ENCODE results near the gene NDUFA8.

The NDUFA8 gene

DNA sequence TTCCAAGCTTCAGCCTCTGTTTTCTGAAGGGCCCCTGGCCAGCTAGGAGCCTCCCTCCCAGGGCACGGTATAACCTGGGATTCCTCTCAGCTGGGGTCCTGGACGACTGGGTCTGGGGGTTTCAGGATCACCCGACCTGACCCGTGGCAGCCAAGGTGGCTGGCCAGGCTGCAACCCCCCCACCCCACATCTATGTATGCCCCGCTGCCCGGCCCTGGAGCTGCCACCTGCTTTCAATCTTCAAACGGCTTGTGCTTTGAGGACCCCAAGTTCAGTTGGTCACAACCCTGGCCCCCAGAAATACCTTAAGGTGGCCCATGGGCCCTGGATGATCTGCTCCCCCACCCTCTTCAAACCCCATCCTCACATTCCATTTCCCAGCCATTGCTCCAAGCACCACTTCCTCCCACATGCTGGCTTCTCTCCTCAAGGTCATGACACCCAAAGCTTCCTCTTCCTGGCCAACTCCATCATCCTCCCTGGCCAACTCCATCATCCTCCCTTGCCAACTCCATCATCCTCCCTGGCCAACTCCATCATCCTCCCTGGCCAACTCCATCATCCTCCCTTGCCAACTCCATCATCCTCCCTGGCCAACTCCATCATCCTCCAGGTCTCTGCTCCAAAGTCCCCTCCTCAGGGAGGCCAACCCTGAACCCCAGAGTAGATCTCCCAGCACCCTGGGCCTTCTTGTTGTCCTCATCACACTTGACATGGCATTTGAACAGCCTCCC, 49.3 kb downstream of the NDUFA8 start:
- no peaks in the 10 kb centered on the region for H4K20me1 ChIP-seq (ENCODE audit: insufficient read depth)
- peaks cover 8% of the 10 kb centered on the region; the same call in 1 of the 2 replicates for H3K27me3 ChIP-seq (ENCODE audit: insufficient read depth, low read depth)
- H3K9ac ChIP-seq, result no peak overlapping the region
- no peak overlapping the region for H3K4me2 ChIP-seq
- H2AFZ ChIP-seq (ENCODE audit: low read depth), result no peak overlapping the region
- TF ChIP-seq, protein P1, sequence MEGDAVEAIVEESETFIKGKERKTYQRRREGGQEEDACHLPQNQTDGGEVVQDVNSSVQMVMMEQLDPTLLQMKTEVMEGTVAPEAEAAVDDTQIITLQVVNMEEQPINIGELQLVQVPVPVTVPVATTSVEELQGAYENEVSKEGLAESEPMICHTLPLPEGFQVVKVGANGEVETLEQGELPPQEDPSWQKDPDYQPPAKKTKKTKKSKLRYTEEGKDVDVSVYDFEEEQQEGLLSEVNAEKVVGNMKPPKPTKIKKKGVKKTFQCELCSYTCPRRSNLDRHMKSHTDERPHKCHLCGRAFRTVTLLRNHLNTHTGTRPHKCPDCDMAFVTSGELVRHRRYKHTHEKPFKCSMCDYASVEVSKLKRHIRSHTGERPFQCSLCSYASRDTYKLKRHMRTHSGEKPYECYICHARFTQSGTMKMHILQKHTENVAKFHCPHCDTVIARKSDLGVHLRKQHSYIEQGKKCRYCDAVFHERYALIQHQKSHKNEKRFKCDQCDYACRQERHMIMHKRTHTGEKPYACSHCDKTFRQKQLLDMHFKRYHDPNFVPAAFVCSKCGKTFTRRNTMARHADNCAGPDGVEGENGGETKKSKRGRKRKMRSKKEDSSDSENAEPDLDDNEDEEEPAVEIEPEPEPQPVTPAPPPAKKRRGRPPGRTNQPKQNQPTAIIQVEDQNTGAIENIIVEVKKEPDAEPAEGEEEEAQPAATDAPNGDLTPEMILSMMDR (conservative IDR thresholded peaks at IDR 0.05; ENCODE audit: low read depth, low read length), result no peak
- no peaks in the 10 kb centered on the region for H3K79me2 ChIP-seq (ENCODE audit: insufficient read depth, low read depth)
- no peaks in the 10 kb centered on the region for H3K4me1 ChIP-seq (ENCODE audit: low read depth, poor library complexity, severe bottlenecking)
- H3K4me3 ChIP-seq (IDR thresholded peaks at IDR 0.05; ENCODE audit: insufficient read depth, low read depth, low read length), result no peak overlapping the region
- H3K36me3 ChIP-seq (ENCODE audit: insufficient read depth), result no peaks in the 10 kb centered on the region
- H3K27ac ChIP-seq, result no peak overlapping the region

DNA sequence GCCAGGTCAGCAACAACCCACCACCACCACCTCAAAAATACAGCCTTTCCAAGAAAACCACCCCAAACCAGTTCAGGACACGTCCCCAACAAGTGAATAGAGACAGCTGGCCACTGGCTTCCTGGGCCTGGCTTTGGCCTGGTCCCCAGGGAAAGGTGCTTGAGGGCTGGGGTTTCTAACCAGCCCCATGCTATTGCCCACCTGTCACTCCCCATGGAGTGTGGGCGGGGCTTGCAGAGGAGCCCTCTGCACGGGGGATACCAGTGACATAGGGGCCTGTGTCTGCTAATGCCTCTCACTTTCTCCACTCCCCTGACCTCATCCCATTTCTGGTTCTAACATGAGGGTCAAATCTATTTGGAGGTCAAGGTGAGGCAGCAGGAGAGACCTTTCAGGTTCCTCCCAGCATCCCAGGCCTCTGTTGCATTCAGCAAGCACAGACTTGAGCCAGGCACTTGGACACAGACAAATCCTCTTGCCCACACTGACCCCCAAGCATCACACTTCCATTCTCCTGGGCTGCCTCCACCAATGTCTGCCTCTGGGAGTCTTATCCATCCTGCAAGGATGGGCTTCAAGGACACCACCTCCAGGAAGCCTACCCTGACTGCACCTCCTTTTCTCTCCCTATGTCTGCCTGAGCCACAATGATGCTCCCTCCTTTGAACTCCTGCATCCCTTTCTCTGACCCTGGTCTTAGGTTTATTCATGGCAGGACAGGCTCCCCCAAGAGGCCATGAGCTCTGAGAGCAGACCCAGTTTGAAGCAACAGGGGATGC, 50.4 kb downstream of the NDUFA8 start:
- no peaks in the 10 kb centered on the region for H3K79me2 ChIP-seq (ENCODE audit: insufficient read depth, low read depth)
- H3K4me1 ChIP-seq (ENCODE audit: low read depth, poor library complexity, severe bottlenecking), result no peaks in the 10 kb centered on the region
- H3K27ac ChIP-seq, result no peak overlapping the region
- H3K4me3 ChIP-seq (IDR thresholded peaks at IDR 0.05; ENCODE audit: insufficient read depth, low read depth, low read length), result no peak overlapping the region
- no peak overlapping the region for H3K9ac ChIP-seq
- no peak overlapping the region for H2AFZ ChIP-seq (ENCODE audit: low read depth)
- H3K27me3 ChIP-seq (ENCODE audit: insufficient read depth, low read depth), result peaks cover 5% of the 10 kb centered on the region; the same call in 1 of the 2 replicates
- no peaks in the 10 kb centered on the region for H4K20me1 ChIP-seq (ENCODE audit: insufficient read depth)
- TF ChIP-seq, protein P1 (conservative IDR thresholded peaks at IDR 0.05; ENCODE audit: low read depth, low read length), result no peak
- no peak overlapping the region for H3K4me2 ChIP-seq
- H3K36me3 ChIP-seq (ENCODE audit: insufficient read depth), result no peaks in the 10 kb centered on the region

DNA sequence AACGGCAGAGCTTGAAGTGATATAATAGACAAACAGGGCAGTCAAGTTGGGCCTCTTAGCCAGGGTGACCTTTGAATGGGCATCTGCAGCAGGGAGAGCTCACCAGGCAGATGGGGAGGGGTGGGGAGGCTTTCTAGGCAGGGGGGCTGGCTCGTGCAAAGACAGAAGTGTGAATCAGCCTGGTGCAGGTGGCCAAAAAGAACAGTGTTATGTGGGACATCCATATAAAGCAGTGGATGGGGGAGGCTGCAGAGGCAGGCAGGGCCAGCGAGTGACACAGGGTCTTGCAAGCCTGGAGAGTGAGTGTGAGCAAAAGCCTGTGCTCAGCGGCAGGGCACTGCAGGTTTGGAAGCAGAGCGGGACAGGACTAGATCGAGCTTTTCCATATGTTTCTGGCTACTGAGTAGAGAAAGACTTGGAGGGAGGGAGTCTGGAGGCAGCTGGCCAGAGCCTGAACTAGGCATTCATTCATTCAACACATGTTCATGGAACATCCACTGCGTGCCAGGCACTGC, 52.2 kb downstream of the NDUFA8 start:
- H3K27ac ChIP-seq, result no peak overlapping the region
- no peaks in the 10 kb centered on the region for H3K79me2 ChIP-seq (ENCODE audit: insufficient read depth, low read depth)
- H3K4me3 ChIP-seq (IDR thresholded peaks at IDR 0.05; ENCODE audit: insufficient read depth, low read depth, low read length), result no peak overlapping the region
- no peaks in the 10 kb centered on the region for H4K20me1 ChIP-seq (ENCODE audit: insufficient read depth)
- no peak overlapping the region for H3K9ac ChIP-seq
- H3K36me3 ChIP-seq (ENCODE audit: insufficient read depth), result no peaks in the 10 kb centered on the region
- no peak overlapping the region for H2AFZ ChIP-seq (ENCODE audit: low read depth)
- H3K27me3 ChIP-seq (ENCODE audit: insufficient read depth, low read depth), result peaks cover 2% of the 10 kb centered on the region; the same call in 1 of the 2 replicates
- H3K4me1 ChIP-seq (ENCODE audit: low read depth, poor library complexity, severe bottlenecking), result no peaks in the 10 kb centered on the region
- H3K4me2 ChIP-seq, result no peak overlapping the region
- TF ChIP-seq, protein P1 (conservative IDR thresholded peaks at IDR 0.05; ENCODE audit: low read depth, low read length), result no peak

DNA sequence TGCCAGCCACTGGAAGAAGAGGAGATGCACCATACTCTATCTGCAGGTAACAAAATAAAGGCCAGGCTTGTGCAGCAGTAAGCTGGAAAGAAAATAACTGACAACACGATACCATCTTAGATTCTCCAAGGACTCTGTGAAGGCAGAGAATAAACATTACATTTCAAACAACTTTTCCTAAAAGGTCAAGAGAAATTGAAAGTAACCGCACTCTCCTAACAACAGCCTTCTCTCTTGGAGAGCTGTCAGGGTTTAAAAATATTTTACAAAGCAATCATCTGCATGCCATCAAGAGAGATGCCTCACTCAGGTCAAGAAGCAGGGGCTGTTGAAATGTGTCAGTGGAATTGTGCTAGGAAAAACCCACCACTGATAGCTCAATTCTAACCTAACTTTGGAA, 53.0 kb downstream of the NDUFA8 start:
- H3K4me3 ChIP-seq (IDR thresholded peaks at IDR 0.05; ENCODE audit: insufficient read depth, low read depth, low read length), result no peak overlapping the region
- H3K36me3 ChIP-seq (ENCODE audit: insufficient read depth), result no peaks in the 10 kb centered on the region
- TF ChIP-seq, protein P1 (conservative IDR thresholded peaks at IDR 0.05; ENCODE audit: low read depth, low read length), result no peak

More for the DNA sequence above, 53.0 kb downstream of the NDUFA8 start:
- H4K20me1 ChIP-seq (ENCODE audit: insufficient read depth), result no peaks in the 10 kb centered on the region
- H3K9ac ChIP-seq, result no peak overlapping the region
- no peak overlapping the region for H3K4me2 ChIP-seq
- no peak overlapping the region for H2AFZ ChIP-seq (ENCODE audit: low read depth)
- H3K27ac ChIP-seq, result no peak overlapping the region
- H3K79me2 ChIP-seq (ENCODE audit: insufficient read depth, low read depth), result no peaks in the 10 kb centered on the region
- H3K4me1 ChIP-seq (ENCODE audit: low read depth, poor library complexity, severe bottlenecking), result no peaks in the 10 kb centered on the region
- H3K27me3 ChIP-seq (ENCODE audit: insufficient read depth, low read depth), result no peaks in the 10 kb centered on the region

All from KMS-11 (cell line).